Measurements from ENCODE around the gene SH2D4B.
A peak's percentile ranks its signal among the peaks of the same experiment; 100 is the strongest.

The SH2D4B gene

DNA sequence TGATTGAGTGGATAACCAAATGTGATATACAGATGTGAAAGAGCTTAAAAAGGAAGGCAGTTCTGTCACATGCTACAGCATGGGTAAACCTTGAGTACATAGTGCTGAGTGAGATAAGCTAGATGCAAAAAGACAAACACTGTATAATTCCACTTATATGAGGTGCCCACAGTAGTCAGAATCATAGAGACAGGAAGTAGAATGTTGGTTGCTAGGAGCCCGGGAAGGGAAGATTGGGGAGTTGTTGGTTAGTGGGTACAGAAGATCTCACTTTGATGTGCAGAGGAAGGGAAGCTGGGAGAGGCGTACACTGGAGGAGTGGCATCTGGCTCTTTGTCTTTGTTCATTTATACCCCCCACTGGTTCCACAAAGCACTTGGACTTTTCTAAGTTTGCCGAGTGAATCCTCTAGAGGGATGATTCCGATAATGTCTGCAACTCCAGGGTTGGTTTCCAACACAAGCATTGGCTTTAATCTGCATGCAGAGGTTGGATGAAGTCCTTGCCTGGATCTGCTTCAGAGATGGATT, 44.1 kb upstream of the SH2D4B start:
- TF ChIP-seq, protein P1, sequence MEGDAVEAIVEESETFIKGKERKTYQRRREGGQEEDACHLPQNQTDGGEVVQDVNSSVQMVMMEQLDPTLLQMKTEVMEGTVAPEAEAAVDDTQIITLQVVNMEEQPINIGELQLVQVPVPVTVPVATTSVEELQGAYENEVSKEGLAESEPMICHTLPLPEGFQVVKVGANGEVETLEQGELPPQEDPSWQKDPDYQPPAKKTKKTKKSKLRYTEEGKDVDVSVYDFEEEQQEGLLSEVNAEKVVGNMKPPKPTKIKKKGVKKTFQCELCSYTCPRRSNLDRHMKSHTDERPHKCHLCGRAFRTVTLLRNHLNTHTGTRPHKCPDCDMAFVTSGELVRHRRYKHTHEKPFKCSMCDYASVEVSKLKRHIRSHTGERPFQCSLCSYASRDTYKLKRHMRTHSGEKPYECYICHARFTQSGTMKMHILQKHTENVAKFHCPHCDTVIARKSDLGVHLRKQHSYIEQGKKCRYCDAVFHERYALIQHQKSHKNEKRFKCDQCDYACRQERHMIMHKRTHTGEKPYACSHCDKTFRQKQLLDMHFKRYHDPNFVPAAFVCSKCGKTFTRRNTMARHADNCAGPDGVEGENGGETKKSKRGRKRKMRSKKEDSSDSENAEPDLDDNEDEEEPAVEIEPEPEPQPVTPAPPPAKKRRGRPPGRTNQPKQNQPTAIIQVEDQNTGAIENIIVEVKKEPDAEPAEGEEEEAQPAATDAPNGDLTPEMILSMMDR (IDR thresholded peaks at IDR 0.05; ENCODE audit: unreplicated experiment in 3 of 3): no peak
- peaks cover 90% of the 10 kb centered on the region for H3K36me3 Mint-ChIP-seq (ENCODE audit: low read depth)
- H3K27ac Mint-ChIP-seq: peak overlapping the region; percentile 0 to 62 (median 40)
- H3K4me3 Mint-ChIP-seq: no peak overlapping the region
- no peaks in the 10 kb centered on the region for H3K27me3 Mint-ChIP-seq (ENCODE audit: low read depth)
- peaks cover 56% of the 10 kb centered on the region for H3K4me1 Mint-ChIP-seq
- peaks cover 9% of the 10 kb centered on the region for H3K9me3 Mint-ChIP-seq

DNA sequence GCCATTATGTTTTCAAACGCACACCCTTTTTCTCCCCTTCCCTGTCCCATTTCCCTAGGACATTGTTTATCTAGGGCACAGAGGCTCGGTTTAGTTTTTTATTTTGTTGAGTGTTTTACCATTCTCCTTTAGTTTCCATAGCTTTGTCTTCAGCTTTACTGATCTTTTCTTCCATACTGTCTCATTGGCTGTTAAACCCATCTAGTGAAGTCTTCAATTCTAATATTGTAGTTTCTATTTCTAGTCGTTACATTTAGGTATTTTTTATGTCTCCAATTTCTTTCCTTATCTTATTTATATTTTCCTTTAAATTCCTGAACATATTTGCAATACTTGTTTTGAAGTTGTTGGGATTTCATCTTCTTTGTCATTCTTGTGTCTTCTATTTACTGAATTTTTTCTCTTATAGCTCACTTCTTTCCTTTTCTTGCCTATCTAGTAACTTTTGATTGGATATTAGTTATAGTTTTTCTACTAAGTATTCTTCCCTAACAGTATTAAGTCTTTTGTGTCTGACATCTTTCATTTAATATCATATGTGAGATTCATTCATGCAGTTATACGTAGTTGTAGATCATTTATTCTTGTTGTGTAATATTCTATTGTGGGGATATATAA, 41.0 kb upstream of the SH2D4B start:
- peaks cover 9% of the 10 kb centered on the region for H3K9me3 Mint-ChIP-seq
- no peaks in the 10 kb centered on the region for H3K27me3 Mint-ChIP-seq (ENCODE audit: low read depth)
- TF ChIP-seq, protein P1 (IDR thresholded peaks at IDR 0.05; ENCODE audit: unreplicated experiment in 3 of 3): no peak
- H3K4me1 Mint-ChIP-seq: peaks cover 69% of the 10 kb centered on the region
- no peak overlapping the region for H3K4me3 Mint-ChIP-seq
- H3K36me3 Mint-ChIP-seq (ENCODE audit: low read depth): peaks cover 66% of the 10 kb centered on the region
- H3K27ac Mint-ChIP-seq: peak overlapping the region in 2 of 3 experiments; percentile 89 to 94

DNA sequence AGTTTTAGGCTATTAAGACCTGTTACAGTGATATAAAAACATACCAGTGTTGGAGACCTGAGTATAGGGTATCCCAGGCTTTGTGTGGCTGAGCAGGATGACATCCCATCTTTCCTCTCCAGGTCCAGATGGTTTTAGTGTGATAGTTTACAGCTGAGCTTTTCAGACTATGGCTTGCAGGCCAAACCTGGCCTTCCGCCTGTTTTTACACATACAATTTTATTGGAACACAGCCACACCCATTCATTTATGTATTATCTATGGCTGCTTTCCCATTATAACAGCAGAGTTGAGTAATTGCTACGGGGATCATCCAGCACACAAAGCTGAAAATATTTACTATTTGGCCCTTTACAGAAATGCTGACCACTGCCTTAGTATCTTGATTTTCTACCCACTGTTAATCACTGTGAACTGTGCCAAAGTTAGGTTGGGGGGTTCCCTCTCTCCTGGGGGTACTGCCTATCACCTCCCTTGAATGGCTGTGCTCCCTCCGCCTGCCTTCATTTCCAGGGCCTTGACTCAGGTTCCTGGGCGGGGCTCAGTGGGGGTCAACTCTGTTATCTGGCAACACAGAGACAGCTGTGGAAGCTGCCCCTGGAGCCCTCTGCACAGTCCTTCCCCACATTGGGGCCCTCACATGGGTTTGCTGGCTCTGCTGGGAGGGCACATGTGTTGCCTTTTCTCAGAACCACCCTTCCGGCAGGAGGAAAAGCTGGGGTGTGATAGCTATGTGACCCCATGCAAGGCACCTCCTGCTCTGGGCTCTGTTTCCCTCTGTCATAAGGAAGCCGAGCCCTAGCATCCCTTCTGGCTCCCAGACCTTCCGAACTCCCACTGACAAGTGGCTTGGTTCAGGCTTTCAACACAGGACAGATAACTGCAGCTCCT, 40.3 kb upstream of the SH2D4B start:
- peaks cover 75% of the 10 kb centered on the region for H3K4me1 Mint-ChIP-seq
- H3K36me3 Mint-ChIP-seq (ENCODE audit: low read depth): peaks cover 63% of the 10 kb centered on the region
- no peaks in the 10 kb centered on the region for H3K27me3 Mint-ChIP-seq (ENCODE audit: low read depth)
- TF ChIP-seq, protein P1 (IDR thresholded peaks at IDR 0.05; ENCODE audit: unreplicated experiment in 3 of 3): no peak
- H3K4me3 Mint-ChIP-seq: no peak overlapping the region
- peaks cover 9% of the 10 kb centered on the region for H3K9me3 Mint-ChIP-seq
- H3K27ac Mint-ChIP-seq: peak overlapping the region in 2 of 3 experiments; percentile 89 to 94

DNA sequence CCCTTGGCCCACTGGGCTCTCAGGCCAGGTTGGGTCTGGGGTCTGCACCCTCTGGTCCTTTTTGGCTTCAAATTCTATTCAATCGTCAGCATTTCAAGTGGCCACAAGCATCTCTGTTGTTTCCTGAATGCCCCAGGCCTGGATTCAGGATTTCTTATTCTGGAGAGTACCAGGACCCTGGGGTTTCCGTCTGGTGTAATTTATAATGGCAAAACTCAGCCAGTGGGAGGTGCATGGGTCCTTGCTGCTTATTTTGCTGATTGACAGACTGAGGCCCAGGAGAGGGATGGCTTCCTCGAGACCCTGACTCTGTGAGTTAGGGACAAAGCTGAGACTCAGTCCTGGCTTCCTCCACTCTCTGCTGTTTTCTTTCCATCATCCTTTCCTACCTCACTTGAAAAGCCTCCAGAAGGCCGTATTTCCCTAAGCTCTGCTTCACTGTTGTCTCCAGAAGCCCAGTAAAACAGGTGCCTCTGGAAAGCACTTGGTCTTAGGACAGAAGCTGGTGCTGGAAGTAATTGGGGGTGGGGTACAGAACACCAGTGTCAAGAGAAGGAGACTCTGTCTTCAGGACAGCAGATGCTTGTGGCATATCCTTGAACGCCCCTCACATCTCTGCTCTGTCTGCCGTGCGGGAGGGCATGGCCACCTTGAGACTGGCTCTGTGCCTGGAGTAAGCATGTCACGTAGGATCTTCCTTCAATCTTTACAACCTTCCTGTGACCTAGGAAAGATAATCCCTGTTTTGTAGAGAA, 39.4 kb upstream of the SH2D4B start:
- H3K27me3 Mint-ChIP-seq (ENCODE audit: low read depth): no peaks in the 10 kb centered on the region

More for the DNA sequence above, 39.4 kb upstream of the SH2D4B start:
- H3K4me3 Mint-ChIP-seq: peak overlapping the region in 2 of 3 experiments; percentile 11 to 24
- peak overlapping the region; percentile 75 to 94 (median 89) for H3K27ac Mint-ChIP-seq
- peaks cover 9% of the 10 kb centered on the region for H3K9me3 Mint-ChIP-seq
- H3K4me1 Mint-ChIP-seq: peaks cover 83% of the 10 kb centered on the region
- H3K36me3 Mint-ChIP-seq (ENCODE audit: low read depth): peaks cover 58% of the 10 kb centered on the region
- TF ChIP-seq, protein P1 (IDR thresholded peaks at IDR 0.05; ENCODE audit: unreplicated experiment in 3 of 3): no peak

Measured in nephron (organoid).